ENCODE results near the gene SNX32. TPM values are rescaled to one million over a fixed set of nuclear protein-coding genes. Genes with fewer than 3 reads are reported as not detected.

SNX32 gene
- total RNA-seq, 2 experiments from 2014 or later: 0.44 to 1.6 TPM

GRCh38 chr11:65801153-65801987, 32.4 kb upstream of the SNX32 start:
- Mint-ChIP-seq H3K27ac (no peak overlapping the region), H3K36me3 (ENCODE audit: low read depth) (no peaks in the 10 kb centered on the region), H3K9me3 (ENCODE audit: insufficient read depth) (no peaks in the 10 kb centered on the region), H3K4me3 (no peak overlapping the region), H3K4me1 (ENCODE audit: low read depth) (peaks cover 14% of the 10 kb centered on the region), H3K27me3 (ENCODE audit: low read depth) (peaks cover 11% of the 10 kb centered on the region)
- DNase-seq: no peak
- ChIA-PET POLR2A (no interaction called here), CTCF (interaction anchor here (2.0 to 4.3 kb wide), 2 partner anchors 15 to 21 kb away, joined by 6 to 14 read pairs; no protein-coding TSS in a partner anchor)
- no peak for ATAC-seq

- ChIA-PET POLR2A (no interaction called here), CTCF (interaction anchor here (1.4 to 4.3 kb wide), 2 partner anchors 9 to 23 kb away, joined by 3 to 14 read pairs; no protein-coding TSS in a partner anchor)
- no peak for DNase-seq
- peaks cover 14% of the 10 kb centered on the region for H3K4me1 Mint-ChIP-seq (ENCODE audit: low read depth)
- no peak overlapping the region for H3K4me3 Mint-ChIP-seq
- no peak for ATAC-seq
- H3K27me3 Mint-ChIP-seq (ENCODE audit: low read depth): peaks cover 16% of the 10 kb centered on the region
- H3K9me3 Mint-ChIP-seq (ENCODE audit: insufficient read depth): no peaks in the 10 kb centered on the region
- H3K36me3 Mint-ChIP-seq (ENCODE audit: low read depth): no peaks in the 10 kb centered on the region
- no peak overlapping the region for H3K27ac Mint-ChIP-seq
Measured at GRCh38 chr11:65802841-65803240, 30.9 kb upstream of the SNX32 start.

- Mint-ChIP-seq H3K9me3 (ENCODE audit: insufficient read depth) (no peaks in the 10 kb centered on the region), H3K4me3 (no peak overlapping the region), H3K27ac (no peak overlapping the region), H3K36me3 (ENCODE audit: low read depth) (no peaks in the 10 kb centered on the region), H3K27me3 (ENCODE audit: low read depth) (peaks cover 21% of the 10 kb centered on the region), H3K4me1 (ENCODE audit: low read depth) (peaks cover 8% of the 10 kb centered on the region)
- ATAC-seq (peak; percentile 56), DNase-seq (no peak)
- POLR2A ChIA-PET: no interaction called here
- CTCF ChIA-PET: interaction anchor here (1.1 to 4.3 kb wide), 3 partner anchors 13 to 92 kb away, joined by 3 to 14 read pairs (median 3); partner anchors contain the start of gene KAT5
Measured at GRCh38 chr11:65803797-65804492, 29.8 kb upstream of the SNX32 start.

GRCh38 chr11:65806979-65807378, 26.8 kb upstream of the SNX32 start:
- ChIA-PET POLR2A (interaction anchor here (1.1 kb wide), 1 partner anchor 27 kb away, joined by 4 read pairs; the partner anchor contains the start of gene AP5B1), CTCF (interaction anchor here (0.6 to 3.0 kb wide), 6 partner anchors 9 to 844 kb away, joined by 3 to 19 read pairs (median 4); partner anchors contain the start of gene AP5B1)
- no peaks in the 10 kb centered on the region for H3K36me3 Mint-ChIP-seq (ENCODE audit: low read depth)
- no peak overlapping the region for H3K4me3 Mint-ChIP-seq
- H3K4me1 Mint-ChIP-seq (ENCODE audit: low read depth): peaks cover 5% of the 10 kb centered on the region
- no peak for ATAC-seq
- H3K9me3 Mint-ChIP-seq (ENCODE audit: insufficient read depth): no peaks in the 10 kb centered on the region
- peaks cover 21% of the 10 kb centered on the region for H3K27me3 Mint-ChIP-seq (ENCODE audit: low read depth)
- no peak overlapping the region for H3K27ac Mint-ChIP-seq
- DNase-seq: no peak

GRCh38 chr11:65808744-65809341, 24.9 kb upstream of the SNX32 start:
- Mint-ChIP-seq H3K4me3 (no peak overlapping the region), H3K27me3 (ENCODE audit: low read depth) (peaks cover 17% of the 10 kb centered on the region), H3K9me3 (ENCODE audit: insufficient read depth) (no peaks in the 10 kb centered on the region), H3K4me1 (ENCODE audit: low read depth) (peaks cover 4% of the 10 kb centered on the region), H3K27ac (no peak overlapping the region), H3K36me3 (ENCODE audit: low read depth) (no peaks in the 10 kb centered on the region)
- no peak for DNase-seq
- ATAC-seq: no peak
- CTCF ChIA-PET: interaction anchor here (1.1 to 3.0 kb wide), 3 partner anchors 9 to 237 kb away, joined by 4 to 19 read pairs (median 9); partner anchors contain the start of gene AP5B1
- POLR2A ChIA-PET: no interaction called here

GRCh38 chr11:65809496-65809895, 24.3 kb upstream of the SNX32 start:
- ChIA-PET CTCF (interaction anchor here (0.8 to 3.0 kb wide), 7 partner anchors 14 to 187 kb away, joined by 3 to 19 read pairs (median 3); partner anchors contain the start of genes AP5B1 and MUS81), POLR2A (interaction anchor here (0.5 kb wide), 1 partner anchor 119 kb away, joined by 3 read pairs; no protein-coding TSS in a partner anchor)
- Mint-ChIP-seq H3K4me3 (no peak overlapping the region), H3K27me3 (ENCODE audit: low read depth) (peaks cover 19% of the 10 kb centered on the region), H3K9me3 (ENCODE audit: insufficient read depth) (no peaks in the 10 kb centered on the region), H3K4me1 (ENCODE audit: low read depth) (no peaks in the 10 kb centered on the region), H3K27ac (no peak overlapping the region), H3K36me3 (ENCODE audit: low read depth) (no peaks in the 10 kb centered on the region)
- no peak for DNase-seq
- no peak for ATAC-seq

- DNase-seq (no peak), ATAC-seq (peak; percentile 53)
- ChIA-PET POLR2A (interaction anchor here (0.5 kb wide), 1 partner anchor 118 kb away, joined by 3 read pairs; no protein-coding TSS in a partner anchor), CTCF (interaction anchor here (0.8 to 1.1 kb wide), 7 partner anchors 13 to 186 kb away, joined by 3 to 6 read pairs (median 3); partner anchors contain the start of genes AP5B1 and MUS81)
- Mint-ChIP-seq H3K9me3 (ENCODE audit: insufficient read depth) (no peaks in the 10 kb centered on the region), H3K27ac (no peak overlapping the region), H3K36me3 (ENCODE audit: low read depth) (no peaks in the 10 kb centered on the region), H3K4me3 (no peak overlapping the region), H3K27me3 (ENCODE audit: low read depth) (peaks cover 20% of the 10 kb centered on the region), H3K4me1 (ENCODE audit: low read depth) (no peaks in the 10 kb centered on the region)
Measured at GRCh38 chr11:65810046-65810868, 23.5 kb upstream of the SNX32 start.

GRCh38 chr11:65811764-65812475, 21.8 kb upstream of the SNX32 start:
- Mint-ChIP-seq H3K4me3 (no peak overlapping the region), H3K36me3 (ENCODE audit: low read depth) (no peaks in the 10 kb centered on the region), H3K27ac (no peak overlapping the region), H3K4me1 (ENCODE audit: low read depth) (peaks cover 6% of the 10 kb centered on the region), H3K27me3 (ENCODE audit: low read depth) (peaks cover 18% of the 10 kb centered on the region), H3K9me3 (ENCODE audit: insufficient read depth) (no peaks in the 10 kb centered on the region)
- DNase-seq (no peak), ATAC-seq (no peak)
- ChIA-PET CTCF (interaction anchor here (1.2 to 12.1 kb wide), 3 partner anchors 9 to 35 kb away, joined by 3 to 210 read pairs (median 3); partner anchors contain the start of gene AP5B1), POLR2A (no interaction called here)

- no peaks in the 10 kb centered on the region for H3K9me3 Mint-ChIP-seq (ENCODE audit: insufficient read depth)
- peaks cover 20% of the 10 kb centered on the region for H3K4me1 Mint-ChIP-seq (ENCODE audit: low read depth)
- ChIA-PET POLR2A (interaction anchor here (0.6 kb wide), 1 partner anchor 103 kb away, joined by 3 read pairs; no protein-coding TSS in a partner anchor), CTCF (interaction anchor here (0.9 to 12.1 kb wide), 2 partner anchors 37 to 189 kb away, joined by 3 to 210 read pairs; partner anchors contain the start of gene AP5B1)
- no peaks in the 10 kb centered on the region for H3K36me3 Mint-ChIP-seq (ENCODE audit: low read depth)
- DNase-seq (no peak), ATAC-seq (no peak)
- H3K27me3 Mint-ChIP-seq (ENCODE audit: low read depth): peaks cover 10% of the 10 kb centered on the region
- no peak overlapping the region for H3K27ac Mint-ChIP-seq
- H3K4me3 Mint-ChIP-seq: no peak overlapping the region
Measured at GRCh38 chr11:65814131-65814985, 19.4 kb upstream of the SNX32 start.
